HG02571 (cell line): ENCODE results near the gene TRPV2.
"Not testable (repeated sequence)": the region's sequence is repeated elsewhere in the genome, so short reads cannot be mapped to it uniquely, and the experiment has no call there.

Experiments
- ATAC-seq: cut with Tn5 transposase; IDR thresholded peaks from one replicate; pipeline ENCODE4 v1.9.1; 2021; ENCODE audit warnings: mild to moderate bottlenecking, moderate library complexity; ENCODE audit not compliant: unreplicated experiment

TRPV2 gene

GRCh38 chr17:16403847-16404246, 11.5 kb upstream of the TRPV2 start:
- ATAC-seq = not testable (repeated sequence)

- no peak for ATAC-seq
Measured at GRCh38 chr17:16406742-16407674, 8.4 kb upstream of the TRPV2 start.

- ATAC-seq = peak; percentile 82
Measured at GRCh38 chr17:16407911-16408588, 7.3 kb upstream of the TRPV2 start.

GRCh38 chr17:16417399-16417798, 2.0 kb downstream of the TRPV2 start:
- no peak for ATAC-seq

- ATAC-seq = no peak
Measured at GRCh38 chr17:16417896-16418684, 2.7 kb downstream of the TRPV2 start.

- no peak for ATAC-seq
Measured at GRCh38 chr17:16418685-16419068, 3.3 kb downstream of the TRPV2 start.

GRCh38 chr17:16419074-16419928, 3.9 kb downstream of the TRPV2 start:
- peak; percentile 33 for ATAC-seq

- no peak for ATAC-seq
Measured at GRCh38 chr17:16419929-16420271, 4.5 kb downstream of the TRPV2 start.

GRCh38 chr17:16422416-16422815, 7.0 kb downstream of the TRPV2 start:
- ATAC-seq = no peak

GRCh38 chr17:16423226-16423872, 8.0 kb downstream of the TRPV2 start:
- ATAC-seq = no peak

GRCh38 chr17:16425202-16425601, 9.8 kb downstream of the TRPV2 start:
- ATAC-seq = no peak

GRCh38 chr17:16425698-16426659, 10.6 kb downstream of the TRPV2 start:
- ATAC-seq = no peak

- no peak for ATAC-seq
Measured at GRCh38 chr17:16427020-16427419, 11.6 kb downstream of the TRPV2 start.

GRCh38 chr17:16428098-16428882, 12.9 kb downstream of the TRPV2 start:
- ATAC-seq = no peak

GRCh38 chr17:16429083-16429482, 13.7 kb downstream of the TRPV2 start:
- ATAC-seq = no peak

GRCh38 chr17:16430650-16431049, 15.3 kb downstream of the TRPV2 start:
- no peak for ATAC-seq

GRCh38 chr17:16432017-16432416, 16.6 kb downstream of the TRPV2 start:
- no peak for ATAC-seq

GRCh38 chr17:16433514-16433913, 18.1 kb downstream of the TRPV2 start:
- no peak for ATAC-seq
